Prostate gland (tissue), 2 donors: ENCODE measurements around the gene HOXC6.

ENCODE experiments used
- CTCF ChIP-seq, 4 experiments: fragments of 200-600 bp in 2 of 4; fragments of 450-650 bp in 2 of 4; sonication (generic) in 2 of 4; IDR thresholded peaks; 1 replicate in 3 of 4; 2 replicates in 1 of 4; pipeline ENCODE4 v1.5.1; 2016 to 2019; ENCODE audit warnings: antibody characterized with exemption in 4 of 4, mild to moderate bottlenecking in 2 of 4, moderate library complexity in 2 of 4
- POLR2A ChIP-seq: fragments of 450-650 bp; IDR thresholded peaks from one replicate; pipeline ENCODE4 v1.6.1; 2016; ENCODE audit warnings: antibody characterized with exemption, mild to moderate bottlenecking
- POLR2AphosphoS5 ChIP-seq: sonication (generic); formaldehyde crosslinking; IDR thresholded peaks from one replicate; pipeline ENCODE4 v1.6.1; 2017; ENCODE audit warnings: antibody characterized with exemption

- TF ChIP-seq POLR2A (no peak), POLR2AphosphoS5 (no peak), CTCF (IDR thresholded peaks at IDR 0.05) (no peak)
These were observed 20.5 kb upstream of the HOXC6 start for GRCh38 chr12:54007538-54008259.
